HEK293 (cell line): Measurements from ENCODE around the gene TMEM184B.
A peak's percentile ranks its signal among the peaks of the same experiment; 100 is the strongest.

Source experiments
- BCL11A ChIP-seq: fragments of 450-650 bp; formaldehyde crosslinking; IDR thresholded peaks from 2 replicates; pipeline ENCODE4 v1.5.1; 2016; ENCODE audit warnings: low read depth, missing biosample characterization, missing genetic modification characterization
- HIC1 ChIP-seq: fragments of 450-650 bp; formaldehyde crosslinking; IDR thresholded peaks from 2 replicates; pipeline ENCODE4 v1.5.1; 2016; ENCODE audit warnings: missing biosample characterization, missing genetic modification characterization
- HOXA7 ChIP-seq: sonication (generic); formaldehyde crosslinking; IDR thresholded peaks from 2 replicates; pipeline ENCODE4 v1.8.1; 2022; ENCODE audit warnings: missing genetic modification reagents, borderline replicate concordance
- INSM2 ChIP-seq: fragments of 450-650 bp; formaldehyde crosslinking; IDR thresholded peaks from 2 replicates; pipeline ENCODE4 v1.5.1; 2016; ENCODE audit warnings: missing biosample characterization, missing genetic modification characterization
- KLF10 ChIP-seq: fragments of 450-650 bp; IDR thresholded peaks from 2 replicates; pipeline ENCODE4 v1.5.1; 2018; ENCODE audit warnings: missing biosample characterization, mild to moderate bottlenecking, missing genetic modification characterization
- KLF8 ChIP-seq: fragments of 450-650 bp; formaldehyde crosslinking; IDR thresholded peaks from 2 replicates; pipeline ENCODE4 v1.5.1; 2016; ENCODE audit warnings: missing biosample characterization, missing genetic modification characterization
- KLF9 ChIP-seq: fragments of 450-650 bp; formaldehyde crosslinking; IDR thresholded peaks from 2 replicates; pipeline ENCODE4 v1.5.1; 2016; ENCODE audit warnings: missing biosample characterization, missing genetic modification characterization, low read depth
- MYNN ChIP-seq: fragments of 450-650 bp; formaldehyde crosslinking; IDR thresholded peaks from 2 replicates; pipeline ENCODE4 v1.5.1; 2016; ENCODE audit warnings: missing biosample characterization, missing genetic modification characterization, borderline replicate concordance
- PRDM1 ChIP-seq: fragments of 450-650 bp; formaldehyde crosslinking; IDR thresholded peaks from 2 replicates; pipeline ENCODE4; 2016; ENCODE audit warnings: missing biosample characterization, missing genetic modification characterization
- PRDM4 ChIP-seq: fragments of 450-650 bp; formaldehyde crosslinking; IDR thresholded peaks from 2 replicates; pipeline ENCODE4 v1.5.1; 2017; ENCODE audit warnings: missing biosample characterization, missing genetic modification characterization
- SCRT2 ChIP-seq: fragments of 450-650 bp; formaldehyde crosslinking; IDR thresholded peaks from 2 replicates; pipeline ENCODE4 v1.5.1; 2016; ENCODE audit warnings: missing biosample characterization, missing genetic modification characterization
- SP7 ChIP-seq: fragments of 450-650 bp; formaldehyde crosslinking; IDR thresholded peaks from 2 replicates; pipeline ENCODE4 v1.5.1; 2016; ENCODE audit warnings: missing biosample characterization, missing genetic modification characterization
- TCF7L2 ChIP-seq: IDR thresholded peaks from 2 replicates; pipeline ENCODE4 v1.6.1; 2011; ENCODE audit warnings: low read depth, mild to moderate bottlenecking, inconsistent platforms, low read length, moderate library complexity, borderline replicate concordance
- YY2 ChIP-seq: fragments of 450-650 bp; formaldehyde crosslinking; IDR thresholded peaks from 2 replicates; pipeline ENCODE4 v1.5.1; 2016; ENCODE audit warnings: missing biosample characterization, missing genetic modification characterization
- ZBTB21 ChIP-seq: fragments of 450-650 bp; formaldehyde crosslinking; IDR thresholded peaks from 2 replicates; pipeline ENCODE4 v1.5.1; 2017; ENCODE audit warnings: missing biosample characterization, missing genetic modification characterization
- ZNF10 ChIP-seq: fragments of 450-650 bp; formaldehyde crosslinking; IDR thresholded peaks from 2 replicates; pipeline ENCODE4 v1.5.1; 2017; ENCODE audit warnings: missing biosample characterization, missing genetic modification characterization
- ZNF2 ChIP-seq: fragments of 450-650 bp; formaldehyde crosslinking; IDR thresholded peaks from 2 replicates; pipeline ENCODE4 v1.5.1; 2016; ENCODE audit warnings: missing biosample characterization, missing genetic modification characterization
- ZNF211 ChIP-seq: fragments of 450-650 bp; formaldehyde crosslinking; IDR thresholded peaks from 2 replicates; pipeline ENCODE4 v1.5.1; 2016; ENCODE audit warnings: low read depth, missing biosample characterization, missing genetic modification characterization
- ZNF404 ChIP-seq: fragments of 450-650 bp; formaldehyde crosslinking; IDR thresholded peaks from 2 replicates; pipeline ENCODE4 v1.5.1; 2017; ENCODE audit warnings: missing biosample characterization, missing genetic modification characterization
- ZNF514 ChIP-seq: fragments of 450-650 bp; formaldehyde crosslinking; IDR thresholded peaks from 2 replicates; pipeline ENCODE4 v1.5.1; 2016; ENCODE audit warnings: missing biosample characterization, missing genetic modification characterization
- ZNF518A ChIP-seq: fragments of 450-650 bp; formaldehyde crosslinking; conservative IDR thresholded peaks from 2 replicates; pipeline ENCODE4 v1.5.1; 2016; ENCODE audit warnings: low read depth, missing biosample characterization, missing genetic modification characterization
- ZNF529 ChIP-seq: fragments of 450-650 bp; formaldehyde crosslinking; IDR thresholded peaks from 2 replicates; pipeline ENCODE4 v1.5.1; 2017; ENCODE audit warnings: missing genetic modification characterization, missing biosample characterization; ENCODE audit not compliant: insufficient replicate concordance
- ZNF629 ChIP-seq: fragments of 450-650 bp; formaldehyde crosslinking; IDR thresholded peaks from 2 replicates; pipeline ENCODE4 v1.5.1; 2017; ENCODE audit warnings: missing biosample characterization, missing genetic modification characterization
- ZNF660 ChIP-seq: fragments of 450-650 bp; IDR thresholded peaks from 2 replicates; pipeline ENCODE4 v1.5.1; 2018; ENCODE audit warnings: missing biosample characterization, mild to moderate bottlenecking, missing genetic modification characterization
- ZNF664 ChIP-seq: fragments of 450-650 bp; formaldehyde crosslinking; IDR thresholded peaks from 2 replicates; pipeline ENCODE4 v1.5.1; 2016; ENCODE audit warnings: missing biosample characterization, missing genetic modification characterization
- ZNF692 ChIP-seq: fragments of 450-650 bp; formaldehyde crosslinking; IDR thresholded peaks from 2 replicates; pipeline ENCODE4 v1.5.1; 2016; ENCODE audit warnings: missing biosample characterization, missing genetic modification characterization
- ZNF701 ChIP-seq: fragments of 450-650 bp; formaldehyde crosslinking; IDR thresholded peaks from 2 replicates; pipeline ENCODE4 v1.5.1; 2016; ENCODE audit warnings: missing biosample characterization, missing genetic modification characterization

TMEM184B gene

DNA sequence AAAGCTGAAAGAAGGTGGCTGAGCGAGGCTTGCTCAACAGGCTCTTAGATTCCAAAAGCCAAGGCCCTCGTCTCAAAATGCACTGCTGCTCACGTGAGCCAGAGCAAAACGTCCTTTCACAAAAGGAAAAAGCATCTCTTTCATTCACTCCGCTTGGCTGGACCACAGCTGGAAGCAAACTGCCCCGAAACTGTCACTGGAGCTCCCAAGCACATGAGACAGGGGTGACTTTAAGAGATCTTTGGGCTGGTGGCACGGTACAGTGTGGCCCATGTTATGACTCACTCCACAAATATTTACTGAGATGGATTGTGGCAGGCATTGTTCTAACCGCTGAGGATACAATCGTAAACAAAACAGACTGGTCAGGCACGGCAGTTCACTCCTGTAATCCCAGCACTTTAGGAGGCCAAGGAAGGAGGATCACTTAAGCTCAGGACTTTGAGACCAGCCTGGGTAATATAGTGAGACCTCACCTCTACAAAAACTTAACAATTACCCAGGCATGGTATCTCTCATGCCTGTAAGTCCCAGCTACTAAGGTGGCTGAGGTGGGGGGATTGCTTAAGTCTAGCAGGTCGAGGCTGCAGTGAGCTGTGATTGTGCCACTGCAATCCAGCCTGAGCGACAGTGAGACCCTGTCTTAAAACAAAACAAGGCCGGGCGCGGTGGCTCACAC lies 94.7 kb downstream of the TMEM184B start (continued):
- TF ChIP-seq PRDM4 (tag by site-specific recombination) (peak; percentile 78; the same call in 1 of the 2 replicates), ZNF629 (tag by site-specific recombination) (peak; percentile 84), ZNF10 (tag by site-specific recombination) (no peak), ZNF664 (tag by site-specific recombination) (peak; percentile 95), MYNN (no peak), ZBTB21 (tag by site-specific recombination) (0 out of 2 replicates have a peak, but pooled peaks have one; percentile 19), KLF8 (peak; percentile 68), ZNF514 (tag by site-specific recombination) (no peak), ZNF518A (0 out of 2 replicates have a peak, but pooled peaks have one; percentile 28), ZNF2 (peak; percentile 64), ZNF211 (no peak), INSM2 (tag by site-specific recombination) (peak; percentile 70), YY2 (tag by site-specific recombination) (no peak), ZNF692 (tag by site-specific recombination) (peak; percentile 68; the same call in 1 of the 2 replicates), HOXA7 (CRISPR knock-in tag) (no peak), BCL11A (tag by site-specific recombination) (peak; percentile 91), SCRT2 (tag by site-specific recombination) (peak; percentile 86), KLF9 (tag by site-specific recombination) (no peak), ZNF404 (tag by site-specific recombination) (no peak), SP7 (peak; percentile 87), ZNF701 (tag by site-specific recombination) (no peak), ZNF660 (tag by site-specific recombination) (no peak), ZNF529 (no peak), PRDM1 (tag by site-specific recombination) (peak; percentile 93), HIC1 (tag by site-specific recombination) (peak; percentile 74; the same call in 1 of the 2 replicates), KLF10 (tag by site-specific recombination) (peak; percentile 49; the same call in 1 of the 2 replicates), TCF7L2 (no peak)
- TF ChIP-seq, all 188 proteins: peak for 35
